GM18867 (cell line): ENCODE measurements around the gene NASP.

Experiments
- ATAC-seq: cut with Tn5 transposase; IDR thresholded peaks from one replicate; pipeline ENCODE4 v1.9.1; 2021; ENCODE audit warnings: mild to moderate bottlenecking, moderate library complexity; ENCODE audit not compliant: unreplicated experiment

NASP gene

DNA sequence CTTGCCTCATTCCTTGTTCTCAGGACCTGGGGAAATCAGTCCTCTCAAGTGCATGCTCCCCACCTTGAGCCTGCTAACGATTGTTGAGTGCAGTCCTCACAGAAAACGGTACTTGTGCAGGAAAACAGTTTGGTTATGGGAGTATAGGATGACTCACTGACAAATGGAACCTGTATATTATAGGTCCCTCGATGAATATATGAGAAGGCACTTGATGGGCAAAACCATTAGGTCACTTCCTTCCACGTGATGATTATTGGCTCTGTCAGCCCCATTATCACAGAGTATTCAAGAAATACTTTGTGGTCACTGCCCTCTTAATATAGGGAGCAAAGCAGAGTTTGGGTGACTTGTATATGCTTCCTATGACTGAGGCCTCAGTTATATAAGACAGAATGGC, 33.8 kb downstream of the NASP start:
- no peak for ATAC-seq

DNA sequence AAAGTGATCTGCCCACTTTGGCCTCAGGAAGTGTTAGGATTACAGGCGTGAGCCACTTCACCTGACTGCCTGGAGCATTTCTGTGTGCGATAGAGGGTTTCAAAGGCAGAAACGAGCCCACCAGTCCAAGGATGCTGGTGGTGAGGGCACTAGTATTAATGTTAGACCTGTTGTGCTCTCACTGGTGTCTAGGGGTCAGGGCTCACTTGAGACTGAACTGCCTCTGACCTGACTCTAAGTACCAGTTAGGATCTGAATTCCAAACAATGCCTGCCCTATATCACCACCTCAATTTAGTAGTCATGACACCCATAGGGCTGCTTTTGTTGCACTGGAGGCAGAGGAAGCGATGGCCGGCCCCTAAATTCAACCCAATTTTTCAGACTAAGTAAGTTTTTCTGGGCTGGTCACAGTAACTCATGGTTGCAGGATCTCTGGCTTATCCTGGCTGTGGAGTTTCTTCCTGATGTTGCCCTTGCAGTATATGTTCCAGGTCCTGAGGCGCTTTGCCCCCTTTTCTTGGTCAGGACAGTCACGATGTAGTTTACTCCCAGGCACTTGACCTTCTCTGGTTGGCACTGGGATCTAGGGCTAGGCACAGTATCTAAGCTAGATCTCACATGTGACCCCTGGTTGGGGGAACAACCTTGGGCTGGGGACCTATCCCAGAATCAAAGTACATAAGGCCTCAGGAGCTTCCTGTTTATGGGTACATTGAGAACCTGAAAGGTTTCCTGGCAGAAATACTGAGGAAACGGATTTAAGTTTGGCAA, 35.5 kb downstream of the NASP start:
- ATAC-seq = no peak

DNA sequence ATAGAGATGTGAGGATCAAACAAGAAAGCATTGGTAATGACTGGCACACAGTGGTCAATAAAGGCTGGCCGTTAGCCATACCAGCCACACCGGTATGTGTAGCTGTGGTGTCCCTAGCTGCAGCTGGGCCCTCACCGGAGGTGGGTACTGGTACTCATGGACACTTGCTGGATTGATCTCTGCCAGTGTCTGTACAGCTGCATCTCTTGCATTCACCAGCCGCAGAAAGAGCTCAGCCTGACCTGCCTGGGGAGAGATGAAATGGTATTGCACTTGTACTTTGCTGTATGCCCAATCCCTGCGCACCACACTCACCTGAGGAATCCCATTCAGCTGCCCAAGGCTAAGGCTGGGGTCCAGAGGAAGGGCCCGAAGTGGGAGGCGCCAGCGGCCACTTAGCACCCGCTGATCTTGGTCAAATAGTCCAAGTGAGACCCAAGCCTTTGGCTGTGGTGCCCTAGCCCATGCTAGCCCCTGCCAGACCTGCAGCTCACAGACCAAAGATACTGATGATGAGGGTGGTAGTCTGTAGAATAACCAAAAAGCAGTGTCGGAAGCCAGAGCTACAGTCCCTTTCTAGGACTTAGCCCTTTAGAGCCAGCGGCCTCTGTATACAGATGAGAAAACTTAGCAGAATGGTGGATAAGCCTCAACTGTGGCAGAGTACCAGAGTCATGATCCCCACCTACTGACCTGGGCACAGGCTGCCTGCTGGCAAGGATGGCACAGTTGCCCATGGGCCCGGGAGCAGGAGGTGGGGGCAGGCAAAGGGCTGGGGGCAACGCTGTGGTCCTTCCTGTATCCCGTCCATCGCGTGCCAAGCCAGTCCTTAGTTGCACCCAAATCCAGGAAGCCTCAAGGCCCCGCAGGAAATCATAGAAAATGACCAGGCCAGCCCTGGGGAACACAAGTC, 37.0 kb downstream of the NASP start:
- no peak for ATAC-seq

DNA sequence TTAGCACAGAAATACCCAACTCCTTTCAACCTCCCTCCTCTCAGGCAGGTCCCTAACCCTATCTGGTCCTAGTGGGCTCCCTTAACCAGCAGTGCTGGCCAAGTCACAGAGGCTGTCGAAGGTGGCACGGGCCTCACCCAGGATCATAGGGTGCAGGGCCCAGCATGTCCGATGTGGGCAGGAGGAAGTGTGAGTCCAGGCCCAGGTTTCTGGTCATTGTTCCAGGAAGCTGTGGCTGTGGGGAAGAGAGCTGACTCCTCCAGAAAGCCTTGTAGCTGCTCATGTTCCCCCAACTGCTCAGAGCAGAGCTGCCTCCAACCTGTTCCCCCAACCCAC, 37.6 kb downstream of the NASP start:
- ATAC-seq = no peak

DNA sequence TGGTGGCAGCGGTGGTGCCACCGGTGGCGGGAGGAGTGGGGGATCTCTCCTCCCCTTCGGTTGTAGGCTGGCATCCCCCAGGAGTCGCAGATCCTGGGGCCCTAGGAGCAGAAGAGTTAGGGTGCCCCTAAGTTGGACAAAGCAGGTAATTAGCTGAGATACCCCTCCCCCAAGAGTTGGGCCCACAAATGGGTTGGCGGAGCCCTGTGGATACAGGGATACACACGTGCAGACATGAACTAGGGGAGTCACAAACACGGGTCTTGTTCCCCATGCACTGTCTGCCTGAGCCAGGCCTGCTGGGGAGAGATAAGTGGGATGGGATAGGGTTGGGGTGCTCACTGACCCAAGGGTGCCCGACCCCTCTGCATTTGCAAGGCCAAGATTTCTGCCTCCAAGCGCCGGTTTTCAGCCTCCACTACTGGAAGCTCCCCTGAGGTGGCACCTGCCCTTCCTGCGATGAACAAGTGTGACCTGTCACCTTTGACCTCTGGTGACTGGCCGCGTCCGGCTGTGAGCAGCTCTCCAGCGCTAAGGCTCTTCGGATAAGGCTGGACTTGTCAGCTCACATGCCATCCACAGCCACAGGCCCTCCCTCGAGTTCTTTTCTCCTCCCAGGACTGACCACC, 38.2 kb downstream of the NASP start:
- no peak for ATAC-seq

DNA sequence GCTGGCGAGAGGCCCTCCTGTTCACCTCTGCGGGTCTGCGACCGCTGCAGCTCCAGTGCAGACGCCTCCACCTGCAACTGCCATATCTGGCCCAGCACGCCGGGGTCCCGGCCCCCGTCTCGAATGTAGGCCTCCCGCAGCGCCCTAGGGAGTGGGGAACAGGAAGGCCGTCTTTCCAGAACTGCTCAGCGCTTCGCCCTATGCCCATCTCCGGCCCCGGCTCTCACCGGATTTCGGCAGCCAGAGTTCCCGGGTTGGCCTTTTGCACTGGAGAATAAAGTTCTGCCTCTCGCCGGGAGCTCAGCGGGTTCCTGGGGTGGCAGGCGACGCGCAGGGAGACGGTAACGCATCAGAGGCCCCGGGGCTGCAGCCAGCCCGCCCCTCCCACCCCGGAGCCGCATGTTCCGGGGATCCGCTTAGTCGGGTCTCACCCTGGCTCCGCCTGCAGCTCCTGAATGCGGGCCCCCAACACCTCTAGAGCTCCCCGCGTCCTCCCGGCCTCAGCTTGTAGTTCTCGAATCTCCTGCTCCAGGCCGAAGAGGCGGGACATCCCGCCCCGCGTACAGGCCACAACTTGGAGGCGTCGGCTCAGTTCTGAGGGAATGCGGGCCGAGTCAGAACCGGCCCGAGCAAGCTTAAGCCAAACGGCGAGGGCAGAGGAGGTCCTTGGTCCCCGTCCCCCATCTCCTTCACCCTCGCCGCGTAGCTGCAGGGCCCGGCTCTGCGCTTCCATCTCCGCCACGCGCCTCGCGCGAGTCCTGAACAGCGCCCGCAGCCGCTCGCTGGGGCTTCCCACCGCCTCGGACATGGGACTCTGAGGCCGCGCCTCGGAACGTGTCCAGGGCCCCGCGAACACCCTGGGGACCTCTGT, 38.9 kb downstream of the NASP start:
- no peak for ATAC-seq

DNA sequence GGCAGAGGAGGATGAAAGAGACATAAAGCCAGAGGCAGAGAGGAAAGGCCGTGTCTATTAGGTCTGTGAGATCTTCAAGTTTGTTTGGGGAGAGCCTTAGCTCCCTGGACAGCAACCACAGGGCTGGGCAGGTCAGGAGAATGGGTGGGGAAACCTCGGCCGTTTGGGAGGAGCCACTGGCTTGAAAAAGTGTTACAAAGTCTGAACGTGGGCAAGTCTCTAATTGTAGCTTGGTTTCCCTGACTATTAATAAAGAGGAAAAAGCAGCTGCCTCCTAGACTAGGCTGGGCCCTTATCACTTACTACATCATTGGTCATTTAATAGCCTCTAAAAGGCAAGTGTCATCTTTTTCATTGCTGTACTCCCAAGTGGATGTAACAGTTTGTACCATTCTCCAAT, 40.1 kb downstream of the NASP start, which contains the start of gene CCDC17:
TSS of gene CCDC17 (minus strand) at position 83 of the 400 bp plus-strand sequence. CDS start 145 bp downstream, outside the sequence.
- ATAC-seq = no peak

DNA sequence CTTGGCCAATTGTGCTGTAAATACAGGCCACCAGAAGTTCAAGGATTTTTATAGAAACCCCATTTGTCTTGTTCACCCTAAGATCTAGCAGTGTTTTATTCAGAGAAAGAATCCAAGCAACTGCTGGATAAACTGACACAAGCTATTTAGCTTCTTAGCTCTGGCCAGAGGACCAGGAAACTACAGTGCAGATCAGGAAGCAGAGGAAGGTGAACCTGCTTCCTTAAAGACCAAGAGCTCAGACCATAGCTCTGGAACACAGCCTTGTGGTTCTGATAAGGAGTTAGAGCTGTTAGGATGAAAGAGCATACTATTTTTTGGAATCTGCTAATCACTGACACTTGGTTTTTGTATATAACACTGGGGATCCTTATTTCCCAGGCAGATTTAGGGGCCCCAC, 45.2 kb downstream of the NASP start:
- ATAC-seq = no peak

DNA sequence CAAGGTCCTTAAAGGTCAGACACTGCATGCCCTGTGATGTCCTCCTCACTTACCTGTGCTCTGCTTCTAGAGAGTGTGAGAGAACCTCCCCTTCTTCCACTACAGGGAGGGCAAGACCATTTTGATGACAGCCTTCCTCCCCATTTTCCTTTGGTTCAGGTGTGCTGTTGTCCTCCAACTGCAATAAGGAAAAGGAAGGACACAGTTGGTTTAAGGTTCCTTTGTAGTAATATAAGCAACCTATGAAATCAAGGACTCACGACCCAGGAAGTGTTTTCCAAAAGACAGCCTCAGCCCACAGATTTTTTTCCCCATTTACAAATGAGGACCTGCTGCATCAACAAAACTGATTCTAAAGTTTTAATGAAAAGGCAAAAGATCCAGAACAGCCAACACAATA, 46.6 kb downstream of the NASP start:
- ATAC-seq = no peak

DNA sequence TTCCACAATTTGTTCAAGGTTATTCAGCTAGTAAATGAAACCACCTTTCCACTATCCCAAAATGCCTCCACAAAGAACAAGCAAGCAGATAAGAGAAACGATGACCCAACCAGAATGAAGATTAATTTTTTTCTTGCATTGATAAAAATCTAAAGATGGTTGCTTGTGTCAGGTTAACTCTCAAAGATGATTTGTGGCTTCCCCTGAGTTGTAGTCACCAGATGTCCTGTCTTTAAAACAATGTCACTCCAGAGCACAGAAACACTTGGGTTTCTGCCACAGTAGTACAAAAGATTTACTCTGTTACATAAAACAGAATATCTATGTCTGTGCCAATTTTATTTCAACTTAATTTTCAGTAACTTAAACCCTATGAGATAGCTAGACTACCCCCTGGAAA, 51.4 kb downstream of the NASP start:
- no peak for ATAC-seq

DNA sequence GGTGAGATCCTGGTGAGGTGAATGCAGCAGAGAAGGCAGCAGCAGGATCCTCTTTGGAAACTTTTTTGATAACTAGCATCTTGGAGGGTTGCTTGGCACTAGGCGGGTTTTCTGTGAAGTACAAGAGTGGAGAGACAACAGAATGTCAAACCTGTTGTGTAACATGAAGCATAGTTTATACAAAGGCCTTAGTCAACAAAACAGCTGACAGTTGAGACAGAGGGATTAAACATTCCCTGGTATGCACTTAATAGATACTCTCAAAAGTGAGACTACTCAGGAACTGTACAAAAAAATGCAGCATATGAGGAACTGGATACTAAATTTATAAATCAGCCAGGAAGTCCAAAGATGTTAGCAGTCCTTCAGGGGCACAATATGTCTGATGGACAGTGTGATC, 56.5 kb downstream of the NASP start:
- no peak for ATAC-seq

DNA sequence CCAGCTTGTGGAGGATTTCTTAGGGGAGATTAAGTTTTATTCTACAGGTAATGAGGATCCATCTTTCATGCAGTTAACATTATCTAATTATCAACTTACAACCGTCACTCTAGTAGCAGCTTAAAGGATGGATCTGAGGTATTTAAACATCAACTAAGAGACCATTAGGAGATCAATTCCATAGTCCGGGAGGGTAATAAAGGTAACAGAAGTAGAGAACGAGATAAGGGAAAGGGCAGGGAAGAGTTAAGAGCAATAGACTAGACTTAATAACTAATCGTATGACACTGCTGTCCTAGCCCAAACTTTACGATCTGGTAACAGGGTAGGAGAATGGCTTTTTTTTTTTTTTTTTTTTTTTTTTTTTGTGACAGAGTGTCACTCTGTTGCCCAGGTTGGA, 59.5 kb downstream of the NASP start:
- no peak for ATAC-seq

DNA sequence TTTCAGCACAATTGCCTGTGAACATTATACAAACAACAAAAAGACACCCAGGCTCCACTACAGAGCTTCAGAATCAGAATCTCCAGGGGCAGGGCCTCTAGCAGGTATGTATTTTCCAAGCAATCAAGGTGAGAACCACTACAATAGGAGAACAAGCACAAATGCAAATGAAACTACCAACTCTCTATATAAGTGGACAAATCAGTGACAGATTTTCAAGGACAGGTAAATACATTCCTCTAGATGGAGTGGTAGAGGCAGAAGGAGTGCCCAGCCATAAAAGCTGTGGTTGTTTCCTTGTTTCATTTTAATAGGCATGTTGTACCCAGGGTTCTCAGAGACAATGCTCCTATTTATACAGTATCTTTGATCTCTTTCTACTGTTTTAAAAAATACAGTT, 60.1 kb downstream of the NASP start:
- ATAC-seq = no peak

DNA sequence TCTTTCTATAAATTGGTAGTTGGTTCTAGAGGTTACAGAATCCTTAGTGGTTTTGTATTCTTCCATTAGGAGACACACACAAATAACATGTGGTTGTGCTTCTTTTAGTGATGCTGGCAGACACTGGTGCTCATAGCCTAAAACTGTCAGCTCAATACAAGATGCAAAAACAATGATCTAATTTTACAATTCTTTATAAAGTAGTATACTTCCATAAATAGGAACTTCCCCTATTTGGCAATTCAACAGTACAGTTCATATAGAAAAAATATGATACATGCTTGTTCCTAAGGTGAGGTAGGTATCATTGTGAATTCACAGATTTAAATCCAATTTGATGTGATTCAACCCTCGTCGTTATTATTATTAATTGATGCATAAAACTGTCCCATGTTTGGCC, 60.8 kb downstream of the NASP start:
- ATAC-seq = no peak

DNA sequence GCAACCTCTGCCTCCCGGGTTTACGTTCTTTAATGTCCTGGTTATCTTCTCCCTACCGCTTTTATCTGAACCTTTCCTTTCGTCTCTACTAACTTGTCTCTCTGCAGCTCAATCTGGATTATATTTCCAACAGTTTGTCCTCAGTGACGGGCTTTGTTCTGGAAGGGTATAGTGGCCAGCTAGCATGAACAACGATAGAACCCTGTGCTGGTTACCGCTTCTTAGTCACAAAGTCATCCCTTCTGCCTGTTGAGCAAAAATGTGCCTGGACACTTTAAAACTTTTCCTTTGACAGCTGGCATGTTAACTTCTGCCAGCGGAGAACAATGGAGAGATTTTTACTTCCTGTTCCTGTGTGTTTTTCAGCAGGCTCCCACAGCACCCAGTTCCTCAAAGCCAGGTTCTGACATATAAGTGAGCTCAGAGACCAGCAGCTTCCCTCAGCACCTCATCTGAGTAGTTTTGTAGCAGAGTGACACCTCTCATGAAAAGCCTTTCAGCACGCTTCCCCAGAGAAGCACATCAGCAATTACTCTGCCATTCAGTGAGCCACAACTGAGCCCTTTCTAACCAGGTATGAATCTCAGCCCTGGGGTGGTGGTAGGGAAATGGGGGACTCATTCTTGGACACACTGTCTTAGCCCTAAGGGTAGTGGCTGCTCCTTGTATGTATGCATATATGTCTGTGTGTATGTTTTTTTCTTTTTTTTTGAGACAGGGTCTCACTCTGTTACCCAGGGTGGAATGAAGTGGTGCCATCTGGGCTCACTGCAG, 63.6 kb downstream of the NASP start:
- no peak for ATAC-seq

DNA sequence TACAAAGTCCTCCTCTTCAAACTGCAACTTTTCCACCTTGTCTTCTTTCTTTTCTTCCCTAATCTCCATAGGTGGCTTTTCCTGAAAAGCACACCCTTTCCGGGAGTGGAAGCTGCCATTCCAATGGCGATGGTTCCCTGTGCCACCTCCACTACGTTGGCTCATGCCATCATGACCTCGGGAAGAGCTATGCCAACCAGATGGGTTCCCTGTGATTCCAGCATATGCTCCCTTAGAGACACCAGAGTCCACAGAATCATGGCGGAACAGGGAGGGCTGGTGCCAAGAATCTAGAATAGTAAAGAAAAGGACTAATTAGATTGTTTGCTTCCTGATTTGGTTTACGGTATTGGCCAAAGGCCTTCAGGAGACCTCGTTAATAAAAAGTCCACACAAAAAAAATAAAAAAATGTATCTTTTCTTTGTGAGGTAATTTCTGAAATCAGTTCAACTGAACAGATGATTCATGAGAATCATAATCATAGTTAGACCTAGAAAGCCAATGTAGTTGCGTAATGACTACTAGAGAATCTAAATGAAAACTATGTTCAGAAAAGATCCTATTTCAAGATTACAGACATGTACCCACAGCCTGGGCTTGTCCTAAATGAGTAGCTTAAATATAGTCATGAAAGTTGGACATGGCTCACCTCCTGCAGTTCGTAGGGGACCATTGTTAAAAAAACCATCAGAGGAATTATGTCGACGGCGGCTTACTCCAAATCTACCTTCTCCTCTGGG, 70.9 kb downstream of the NASP start:
- ATAC-seq = no peak

DNA sequence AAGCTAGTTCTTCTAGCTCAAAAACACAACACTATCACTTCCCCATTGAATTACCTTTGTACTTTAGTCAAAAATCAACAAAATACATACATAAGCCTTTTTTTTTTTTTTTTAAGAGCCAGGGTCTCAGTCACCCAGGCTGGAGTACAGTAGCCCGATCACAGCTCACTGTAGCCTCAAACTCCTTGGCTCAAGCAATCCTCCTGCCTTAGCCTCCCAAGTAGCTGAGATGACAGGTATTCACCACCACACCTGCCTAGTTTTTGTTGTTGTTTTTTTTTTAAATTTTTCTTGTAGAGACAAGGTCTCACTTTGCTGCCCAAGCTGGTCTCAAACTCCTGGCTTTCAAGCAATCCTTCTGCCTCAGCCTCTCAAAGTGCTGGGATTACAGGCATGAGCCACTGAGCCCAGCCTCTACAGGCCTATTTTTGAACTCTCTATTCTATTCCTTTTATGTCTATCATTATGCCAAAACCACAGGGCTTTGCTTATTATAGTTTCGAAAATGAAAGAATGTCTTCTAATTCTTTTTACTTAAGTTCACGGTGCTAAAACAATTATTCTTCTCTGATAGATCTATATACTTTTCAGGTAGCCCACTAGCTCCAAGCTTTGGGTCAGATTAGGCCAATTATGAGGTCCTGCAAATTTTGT, 72.9 kb downstream of the NASP start:
- ATAC-seq = no peak

DNA sequence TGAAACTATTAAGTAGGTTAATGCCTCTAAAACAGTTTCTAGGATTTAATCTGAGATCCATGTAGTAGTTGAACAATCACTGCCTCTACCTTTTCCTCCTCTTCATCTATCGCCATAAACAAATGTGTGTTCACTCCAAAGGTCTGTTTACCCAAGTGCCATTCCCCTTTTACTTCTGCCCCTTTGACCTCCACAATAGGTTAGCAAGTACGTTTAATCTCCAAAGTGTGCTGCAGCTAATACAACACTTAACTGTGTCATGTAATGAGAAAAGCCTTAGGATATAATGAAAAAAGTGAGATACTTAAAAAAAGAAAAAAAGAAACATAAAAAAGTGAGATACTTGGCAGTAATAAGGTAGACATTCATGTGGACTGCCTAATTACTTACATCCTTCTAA, 74.3 kb downstream of the NASP start:
- ATAC-seq = no peak

DNA sequence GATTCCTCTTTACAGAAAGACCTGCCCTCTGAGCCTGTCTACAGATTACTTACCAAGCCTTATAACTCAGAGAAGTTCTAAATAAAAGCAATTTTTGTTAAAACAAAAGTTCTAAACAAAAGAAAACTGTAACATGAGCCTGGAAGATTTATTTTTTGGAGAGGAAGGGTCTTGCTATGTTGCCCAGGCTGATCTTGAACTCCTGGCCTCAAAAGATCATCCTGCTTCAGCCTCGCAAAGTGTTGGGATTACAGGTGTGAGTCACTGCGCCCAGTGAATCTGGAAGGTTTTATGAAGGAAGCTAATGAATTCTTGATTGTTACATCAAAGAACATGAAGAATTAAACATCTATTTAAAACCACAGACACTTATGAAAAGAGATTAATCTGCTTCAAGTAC, 75.4 kb downstream of the NASP start:
- no peak for ATAC-seq
